AG04450 (cell line): ENCODE data around the gene ADGRA1. TPM values are rescaled to one million over a fixed set of nuclear protein-coding genes. Genes with fewer than 3 reads are reported as not detected.

ENCODE experiments used
- CTCF ChIA-PET: fragments of 300-600, 350-600 bp; formaldehyde crosslinking; extraction: SDS; loops from one replicate; lab custom pipeline; 2022; ENCODE audit warnings: antibody characterized with exemption, inconsistent platforms; lab: Charles Lee
- POLR2A ChIA-PET: fragments of 350-600 bp; formaldehyde crosslinking; extraction: SDS; loops from one replicate; lab custom pipeline; 2021; ENCODE audit warnings: antibody characterized with exemption, inconsistent platforms; lab: Yijun Ruan, JAX
- DNase-seq: peaks from one replicate; pipeline ENCODE4 v3.0.0-alpha.2; 2011; ENCODE audit warnings: low read depth, low spot score
- H3K27ac ChIP-seq: one replicate; pipeline ENCODE4 v1.5.1; 2012; ENCODE audit warnings: low read depth, low read length, control low read depth
- H3K27me3 ChIP-seq: one replicate; pipeline ENCODE4 v1.6.0; 2012; ENCODE audit warnings: low read length; ENCODE audit not compliant: control insufficient read depth, insufficient read depth
- H3K4me3 ChIP-seq: 2 replicates; pipeline ENCODE4 v1.5.1; 2011; ENCODE audit warnings: mild to moderate bottlenecking, low read depth, low read length, control low read depth
- H3K9me3 ChIP-seq: 2 replicates; pipeline ENCODE4 v1.5.1; 2012; ENCODE audit warnings: low read length; ENCODE audit not compliant: control insufficient read depth, insufficient read depth
- CTCF ChIP-seq: IDR thresholded peaks from 2 replicates; pipeline ENCODE4 v1.5.1; 2011; ENCODE audit warnings: low read depth, low read length, control low read depth, inconsistent platforms
- polyA minus RNA-seq: library from RNA; depleted of rRNA, polyadenylated mRNA; stranded (reverse); fragments of >200 nt; gene quantifications from 2 replicates; pipeline ENCODE4 v1.2.3, GENCODE V29; 2011; rRNA and poly(A)+ RNA removed
- polyA plus RNA-seq: library from polyadenylated mRNA; depleted of rRNA; stranded (reverse); fragments of >200 nt; gene quantifications from 2 replicates; pipeline ENCODE4 v1.2.3, GENCODE V29; 2011; rRNA removed

Gene ADGRA1
- polyA plus RNA-seq (not detected in 2 replicates), polyA minus RNA-seq (not detected in 2 replicates)

DNA sequence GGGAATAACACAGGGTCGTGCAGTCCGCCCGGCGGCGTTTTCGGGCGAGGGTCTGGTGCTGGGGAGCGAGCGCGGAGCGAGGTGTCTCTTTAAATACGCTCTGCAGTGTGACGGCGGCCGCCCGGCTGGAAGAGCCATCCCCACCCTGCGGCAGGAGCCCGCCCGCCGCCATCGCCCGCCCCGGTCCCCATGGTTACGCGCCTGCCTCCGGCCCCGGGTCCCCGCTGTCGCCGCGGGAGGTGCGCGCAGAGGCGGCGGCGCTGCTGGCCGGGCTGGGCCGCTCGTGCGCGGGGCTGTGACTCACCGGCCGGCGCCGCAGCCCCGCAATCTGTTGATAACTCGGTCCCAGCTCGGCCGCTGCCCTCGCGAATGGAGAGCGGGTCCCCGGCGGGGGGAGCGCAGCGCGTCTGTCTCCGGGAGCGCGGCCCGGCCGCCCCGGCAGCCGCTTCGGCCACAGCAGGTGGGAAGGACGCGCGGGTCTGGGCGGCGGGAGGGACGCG, at the start of gene ADGRA1:
ADGRA1 (plus strand) TSS at position 246 of the 500 bp plus-strand sequence. CDS start 986 bp downstream, outside the sequence.
- Histone ChIP-seq H3K27ac (no peak within 1 kb of the TSS), H3K9me3 (peaks cover 12% of the 10 kb centered on the region), H3K4me3 (no peak within 1 kb of the TSS), H3K27me3 (peaks cover 20% of the 10 kb centered on the region)
- TF ChIP-seq CTCF: no peak
- CTCF ChIA-PET: no interaction called here
- POLR2A ChIA-PET: no interaction called here
- DNase-seq: no peak

GRCh38 chr10:133038036-133038823, 49.5 kb upstream of the ADGRA1 start:
- no peak overlapping the region for H3K4me3 ChIP-seq
- CTCF ChIA-PET: no interaction called here
- no peak for TF ChIP-seq CTCF
- no peaks in the 10 kb centered on the region; the same call in 1 of the 2 replicates for H3K9me3 ChIP-seq
- no peak for DNase-seq
- no peak overlapping the region for H3K27ac ChIP-seq
- POLR2A ChIA-PET: no interaction called here
- peaks cover 5% of the 10 kb centered on the region for H3K27me3 ChIP-seq

DNA sequence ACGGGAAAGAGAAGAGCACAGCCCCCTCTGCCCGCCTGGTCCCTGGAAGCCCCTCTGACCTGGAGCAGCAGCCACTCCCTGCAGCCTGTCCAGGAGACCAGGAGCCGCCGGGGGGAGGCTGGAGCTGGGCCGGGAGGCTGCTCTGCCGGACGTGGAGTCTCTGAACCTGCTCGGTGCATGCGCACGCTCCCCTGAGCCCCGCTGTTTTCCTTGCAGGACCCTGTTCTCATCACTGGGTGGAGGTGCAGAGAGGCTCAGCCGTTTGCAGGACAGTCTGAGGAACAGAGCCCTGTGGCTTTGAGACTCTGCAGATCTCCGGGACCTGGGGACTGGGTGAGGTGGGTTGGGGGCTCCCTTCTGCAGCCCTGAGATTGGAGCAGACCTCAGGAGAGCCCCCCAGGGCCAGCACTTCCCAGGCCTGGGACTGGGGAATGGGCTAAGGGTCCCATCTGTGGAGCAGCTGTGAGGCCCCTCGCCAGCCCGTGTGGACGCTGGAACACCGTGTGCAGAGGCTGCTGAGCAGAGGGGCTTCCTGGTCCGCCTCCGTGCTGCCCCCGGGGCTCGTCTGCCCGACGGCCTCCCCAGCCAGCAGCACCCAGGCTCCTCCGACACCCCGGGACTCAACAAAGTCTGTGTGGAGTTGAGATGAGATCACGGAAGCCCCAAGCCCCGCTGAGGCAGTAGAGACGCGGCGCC, 48.5 kb upstream of the ADGRA1 start:
- TF ChIP-seq CTCF: no peak
- Histone ChIP-seq H3K27ac (no peak overlapping the region), H3K4me3 (no peak overlapping the region), H3K27me3 (peaks cover 5% of the 10 kb centered on the region), H3K9me3 (no peaks in the 10 kb centered on the region; the same call in 1 of the 2 replicates)
- ChIA-PET CTCF (no interaction called here), POLR2A (no interaction called here)
- DNase-seq: no peak

DNA sequence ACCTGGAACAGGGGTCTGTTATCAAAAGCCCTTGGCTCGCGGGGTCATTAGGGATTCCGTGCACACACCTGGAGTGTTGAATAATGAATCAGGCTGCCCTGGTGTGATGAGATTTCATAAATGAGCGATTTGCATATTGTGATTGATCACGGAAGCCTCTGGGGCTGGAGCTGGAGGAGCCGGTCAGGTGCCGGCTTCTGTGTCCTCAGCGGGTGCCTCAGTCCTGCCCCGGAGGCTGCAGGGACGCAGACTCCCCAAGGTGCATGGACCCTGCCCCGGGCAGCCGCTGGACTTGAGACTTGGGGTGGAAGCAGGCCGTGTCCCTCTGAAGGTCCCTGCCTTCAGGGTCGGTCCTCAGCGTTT, 47.9 kb upstream of the ADGRA1 start:
- Histone ChIP-seq H3K4me3 (no peak overlapping the region), H3K27me3 (peaks cover 5% of the 10 kb centered on the region), H3K27ac (no peak overlapping the region), H3K9me3 (no peaks in the 10 kb centered on the region; the same call in 1 of the 2 replicates)
- POLR2A ChIA-PET: no interaction called here
- no peak for TF ChIP-seq CTCF
- CTCF ChIA-PET: no interaction called here
- DNase-seq: no peak

- DNase-seq: no peak
- peaks cover 5% of the 10 kb centered on the region for H3K27me3 ChIP-seq
- POLR2A ChIA-PET: no interaction called here
These were observed 47.5 kb upstream of the ADGRA1 start for GRCh38 chr10:133040198-133040597.

More at GRCh38 chr10:133040198-133040597, 47.5 kb upstream of the ADGRA1 start:
- Histone ChIP-seq H3K27ac (no peak overlapping the region), H3K4me3 (no peak overlapping the region), H3K9me3 (no peaks in the 10 kb centered on the region; the same call in 1 of the 2 replicates)
- TF ChIP-seq CTCF: no peak
- CTCF ChIA-PET: no interaction called here
